HCT116 (cell line): Measurements from ENCODE around the gene PRR23E. TPM values are rescaled to one million over a fixed set of nuclear protein-coding genes. Genes with fewer than 3 reads are reported as not detected.

ENCODE experiments used
- ATAC-seq: fragments of 200-7000 bp; cut with Tn5 transposase; 2 replicates; pipeline ENCODE4 v1.9.1; 2020; ENCODE audit warnings: mild to moderate bottlenecking, moderate library complexity
- BruUV-seq: library from RNA; stranded (reverse); fragments of 400-500 nt; replicated peaks from 2 replicates; lab custom pipeline; 2021; lab: Mats Ljungman, UMichigan
- CTCF ChIA-PET: fragments of 300-600 bp; sonication (Branson Sonifier 250); formaldehyde crosslinking; loops from one replicate; lab custom pipeline; 2021; ENCODE audit warnings: antibody characterized with exemption; lab: Charles Lee
- POLR2A ChIA-PET: fragments of 300-600, 350-600 bp; sonication (Branson Sonifier 250); formaldehyde crosslinking; loops from one replicate; lab custom pipeline; 2021; ENCODE audit warnings: antibody characterized with exemption; lab: Charles Lee
- RAD21 ChIA-PET, 2 experiments: fragments of 300-600 bp; sonication (Branson Sonifier 250); formaldehyde crosslinking; loops; one replicate each; lab custom pipeline; 2023; ENCODE audit warnings: low total read pairs in 2 of 2; ENCODE audit not compliant: uncharacterized antibody in 2 of 2, unreplicated experiment in 2 of 2, low non-redundant PET in 1 of 2; lab: Charles Lee
- DNase-seq: peaks from one replicate; pipeline ENCODE4 v3.0.0-alpha.2; 2010; ENCODE audit warnings: low read depth, low spot score
- H2AFZ ChIP-seq: fragments of 200-600 bp; shearing (Covaris generic), sonication (generic); 2 replicates; pipeline ENCODE4 v1.6.1; 2017; ENCODE audit warnings: low read depth, mixed run types, mixed read lengths, antibody characterized with exemption, low read length; ENCODE audit not compliant: poor library complexity, severe bottlenecking
- H3K27ac ChIP-seq: 2 replicates; pipeline ENCODE4 v1.5.1; 2012; ENCODE audit warnings: low read depth, low read length
- H3K27me3 ChIP-seq: fragments of 200-600 bp; sonication (generic); 2 replicates; pipeline ENCODE4 v1.6.1; 2016; ENCODE audit warnings: mixed run types, low read length, mixed read lengths; ENCODE audit not compliant: insufficient read depth
- H3K36me3 ChIP-seq, 2 experiments: fragments of 200-500 bp in 1 of 2; fragments of 200-600 bp in 1 of 2; sonication (Bioruptor generic) in 1 of 2; sonication (generic) in 1 of 2; 2 replicates each; pipeline versions ENCODE4 v1.5.1 to v1.6.1; 2014 to 2016; ENCODE audit warnings: low read length in 2 of 2, inconsistent platforms in 1 of 2, mixed read lengths in 1 of 2, mixed run types in 1 of 2; ENCODE audit not compliant: insufficient read depth in 2 of 2, control insufficient read depth in 1 of 2
- H3K4me1 ChIP-seq, 2 experiments: fragments of 200-600 bp in 1 of 2; sonication (generic) in 1 of 2; 2 replicates each; pipeline versions ENCODE4 v1.5.1 to v1.6.1; 2012 to 2017; ENCODE audit warnings: low read length in 2 of 2, inconsistent platforms in 1 of 2, mild to moderate bottlenecking in 1 of 2, mixed read lengths in 1 of 2, mixed run types in 1 of 2, moderate library complexity in 1 of 2; ENCODE audit not compliant: insufficient read depth in 2 of 2, control insufficient read depth in 1 of 2
- H3K4me2 ChIP-seq: fragments of 200-600 bp; sonication (generic); 2 replicates; pipeline ENCODE4 v1.6.1; 2017; ENCODE audit warnings: mixed run types, low read length, mixed read lengths
- H3K4me3 ChIP-seq, 2 experiments: fragments of 200-600 bp in 1 of 2; sonication (generic) in 1 of 2; replicated peaks in 1 of 2; 2 replicates each; pipeline ENCODE4 v1.5.1; 2011 to 2016; ENCODE audit warnings: low read length in 2 of 2, control low read depth in 1 of 2, low read depth in 1 of 2, mild to moderate bottlenecking in 1 of 2, mixed read lengths in 1 of 2, mixed run types in 1 of 2
- H3K79me2 ChIP-seq: fragments of 200-600 bp; sonication (generic); 2 replicates; pipeline ENCODE4 v1.6.1; 2017; ENCODE audit warnings: mild to moderate bottlenecking, mixed run types, low read length, moderate library complexity, mixed read lengths; ENCODE audit not compliant: insufficient read depth
- H3K9ac ChIP-seq: fragments of 200-600 bp; sonication (generic); 2 replicates; pipeline ENCODE4 v1.6.1; 2016; ENCODE audit warnings: low read length, mixed read lengths
- H3K9me2 ChIP-seq: fragments of 200-600 bp; sonication (generic), shearing (Covaris generic); 2 replicates; pipeline ENCODE4 v1.6.1; 2017; ENCODE audit warnings: mixed run types, mild to moderate bottlenecking, moderate library complexity; ENCODE audit not compliant: insufficient read depth
- H3K9me3 ChIP-seq, 2 experiments: fragments of 200-500 bp in 1 of 2; fragments of 200-600 bp in 1 of 2; sonication (Bioruptor generic) in 1 of 2; sonication (generic) in 1 of 2; 2 replicates each; pipeline ENCODE4 v1.6.1; 2014 to 2017; ENCODE audit warnings: low read length in 2 of 2, mixed read lengths in 2 of 2, inconsistent platforms in 1 of 2, low read depth in 1 of 2, mild to moderate bottlenecking in 1 of 2, mixed run types in 1 of 2, moderate library complexity in 1 of 2; ENCODE audit not compliant: control insufficient read depth in 1 of 2, insufficient read depth in 1 of 2
- H4K20me1 ChIP-seq: fragments of 200-600 bp; sonication (generic), shearing (Covaris generic); 2 replicates; pipeline ENCODE4 v1.6.1; 2017; ENCODE audit warnings: mixed run types, mild to moderate bottlenecking, moderate library complexity; ENCODE audit not compliant: insufficient read depth
- ATF3 ChIP-seq: IDR thresholded peaks from 2 replicates; pipeline ENCODE4 v1.6.1; 2012
- CEBPB ChIP-seq: IDR thresholded peaks from 2 replicates; pipeline ENCODE4 v1.6.1; 2012; ENCODE audit warnings: low read depth
- CTCF ChIP-seq, 3 experiments: fragments of 200-600 bp in 1 of 3; sonication (generic) in 1 of 3; IDR thresholded peaks in 2 of 3; conservative IDR thresholded peaks in 1 of 3; 2 replicates each; pipeline ENCODE4 v1.5.1; 2012 to 2017; ENCODE audit warnings: low read depth in 2 of 3, low read length in 2 of 3, antibody characterized with exemption in 1 of 3, borderline replicate concordance in 1 of 3, control low read depth in 1 of 3, mild to moderate bottlenecking in 1 of 3, mixed read lengths in 1 of 3, mixed run types in 1 of 3, moderate library complexity in 1 of 3; ENCODE audit not compliant: insufficient read depth in 1 of 3
- EZH2 ChIP-seq: fragments of 200-600 bp; sonication (generic); IDR thresholded peaks from 2 replicates; pipeline ENCODE4 v1.6.1; 2017; ENCODE audit warnings: antibody characterized with exemption, mixed run types
- EZH2phosphoT487 ChIP-seq: fragments of 200-600 bp; IDR thresholded peaks from 2 replicates; pipeline ENCODE4 v1.6.1; 2018; ENCODE audit warnings: antibody characterized with exemption, borderline replicate concordance
- FOSL1 ChIP-seq: IDR thresholded peaks from 2 replicates; pipeline ENCODE4 v1.6.1; 2012; ENCODE audit warnings: low read depth
- JUND ChIP-seq: IDR thresholded peaks from 2 replicates; pipeline ENCODE4 v1.6.1; 2012
- POLR2AphosphoS5 ChIP-seq: IDR thresholded peaks from 2 replicates; pipeline ENCODE4 v1.6.1; 2011; ENCODE audit warnings: mild to moderate bottlenecking, low read depth, low read length, moderate library complexity
- RAD21 ChIP-seq: IDR thresholded peaks from 2 replicates; pipeline ENCODE4 v1.6.1; 2012; ENCODE audit warnings: low read depth, mild to moderate bottlenecking
- SP1 ChIP-seq: IDR thresholded peaks from 2 replicates; pipeline ENCODE4 v1.6.1; 2012; ENCODE audit warnings: low read depth
- TCF7L2 ChIP-seq: IDR thresholded peaks from 2 replicates; pipeline ENCODE4 v1.7.0; 2011; ENCODE audit warnings: borderline replicate concordance, inconsistent platforms; ENCODE audit not compliant: insufficient read depth, insufficient read length; ENCODE audit errors: extremely low read depth
- YY1 ChIP-seq: IDR thresholded peaks from 2 replicates; pipeline ENCODE4 v1.6.1; 2011; ENCODE audit warnings: low read length, low read depth, moderate library complexity, mild to moderate bottlenecking; ENCODE audit not compliant: insufficient replicate concordance; ENCODE audit errors: extremely low read depth
- ZBTB33 ChIP-seq: IDR thresholded peaks from 2 replicates; pipeline ENCODE4 v1.6.1; 2011; ENCODE audit warnings: mild to moderate bottlenecking, low read length, moderate library complexity; ENCODE audit not compliant: insufficient replicate concordance; ENCODE audit errors: extremely low read depth
- ZFX ChIP-seq: fragments of 450-650 bp; IDR thresholded peaks from 2 replicates; pipeline ENCODE4 v1.6.1; 2017
- ZNF274 ChIP-seq: fragments of 200-500 bp; sonication (Bioruptor generic); IDR thresholded peaks from 2 replicates; pipeline ENCODE4 v1.6.1; 2014; ENCODE audit warnings: mild to moderate bottlenecking, low read depth, low read length, inconsistent platforms
- intact Hi-C: fragments of 100-400 bp; cut with micrococcal nuclease; formaldehyde crosslinking; loops from 2 replicates; pipeline ENCODE4 v1.10.0; 2022
- total RNA-seq: library from RNA; stranded (reverse); gene quantifications from one replicate; pipeline ENCODE4 v1.2.1, GENCODE V29; 2021; ENCODE audit not compliant: unreplicated experiment
- TF ChIP-seq, protein P1 (sequence below): IDR thresholded peaks from 2 replicates; pipeline ENCODE4 v1.6.1; 2012

The PRR23E gene
- total RNA-seq, 1 experiment from 2014 or later, result not detected

DNA sequence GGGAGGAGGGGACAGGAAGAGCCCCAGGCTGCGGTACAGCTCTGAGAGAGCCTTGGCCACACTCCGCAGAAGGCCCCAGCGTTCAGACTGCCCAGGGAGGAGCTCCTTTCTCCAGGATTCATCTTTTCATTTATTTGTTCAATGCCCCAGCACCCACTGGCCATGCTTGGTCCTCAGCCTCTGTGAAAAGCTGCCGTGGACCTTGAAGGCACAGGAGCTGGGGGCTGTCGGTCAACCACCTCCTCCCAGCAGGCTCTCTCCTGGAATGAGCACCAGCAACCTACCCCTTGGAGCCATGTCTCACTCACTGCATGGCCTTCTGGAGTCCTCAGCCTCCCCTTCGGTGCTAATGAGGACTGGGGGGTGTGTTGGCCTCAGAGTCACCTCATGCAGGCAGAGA lies 21.6 kb upstream of the PRR23E start (continued):
- no peak for TF ChIP-seq EZH2phosphoT487
- no peak for TF ChIP-seq FOSL1

- Histone ChIP-seq H3K27ac (no peak overlapping the region), H4K20me1 (no peaks in the 10 kb centered on the region), H3K9me3 (no peaks in the 10 kb centered on the region), H2AFZ (no peak overlapping the region), H3K36me3 (no peaks in the 10 kb centered on the region), H3K79me2 (no peaks in the 10 kb centered on the region), H3K27me3 (peaks cover 20% of the 10 kb centered on the region; the same call in 1 of the 2 replicates), H3K4me2 (no peak overlapping the region), H3K4me1 (peaks cover 14 to 20% of the 10 kb centered on the region in 2 experiments), H3K9me2 (no peaks in the 10 kb centered on the region), H3K4me3 (no peak overlapping the region), H3K9ac (no peak overlapping the region)
- DNase-seq, result no peak
- TF ChIP-seq FOSL1, result no peak
- no peak for TF ChIP-seq CTCF (IDR thresholded peaks at IDR 0.05 in 2 of 3, conservative IDR thresholded peaks at IDR 0.05 in 1 of 3; ENCODE audit: borderline replicate concordance in 1 of 3, insufficient read depth in 1 of 3, low read depth in 2 of 3, low read length in 2 of 3)
- no peak for TF ChIP-seq CEBPB
- no peak for TF ChIP-seq RAD21
- no peak for TF ChIP-seq ATF3
- no peak for TF ChIP-seq TCF7L2
- no peak for TF ChIP-seq POLR2AphosphoS5
- TF ChIP-seq EZH2, result no peak
- TF ChIP-seq, protein P1, sequence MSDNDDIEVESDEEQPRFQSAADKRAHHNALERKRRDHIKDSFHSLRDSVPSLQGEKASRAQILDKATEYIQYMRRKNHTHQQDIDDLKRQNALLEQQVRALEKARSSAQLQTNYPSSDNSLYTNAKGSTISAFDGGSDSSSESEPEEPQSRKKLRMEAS, result no peak
- TF ChIP-seq EZH2phosphoT487, result no peak
- TF ChIP-seq JUND, result no peak
- TF ChIP-seq YY1, result no peak
- no peak for TF ChIP-seq SP1
- TF ChIP-seq ZFX, result no peak
- no peak for TF ChIP-seq ZNF274
- no peak for TF ChIP-seq ZBTB33
- BruUV-seq, result no TSS peak
- ChIA-PET POLR2A (no interaction called here), RAD21 (no interaction called here), CTCF (interaction anchor here (0.8 kb wide), 1 partner anchor 10 kb away, joined by 3 read pairs; no protein-coding TSS in a partner anchor)
- no peak for ATAC-seq
- intact Hi-C loops, result no loop called here
Observed at GRCh38 chr3:127171721-127172120, 21.2 kb upstream of the PRR23E start.
